Measurements from ENCODE around the gene FAM181A.

Gene FAM181A

GRCh38 chr14:93905623-93906022 lies 21.5 kb upstream of the FAM181A start:
- FAIRE-seq = no peak

- no peak for FAIRE-seq
Observed at GRCh38 chr14:93906341-93907329, 20.5 kb upstream of the FAM181A start.

- FAIRE-seq = no peak
Observed at GRCh38 chr14:93909429-93910128, 17.6 kb upstream of the FAM181A start.

- FAIRE-seq = no peak
Observed at GRCh38 chr14:93911975-93912615, 15.0 kb upstream of the FAM181A start.

- FAIRE-seq = no peak
Observed at GRCh38 chr14:93912782-93913181, 14.4 kb upstream of the FAM181A start.

- FAIRE-seq = no peak
Observed at GRCh38 chr14:93914278-93914677, 12.9 kb upstream of the FAM181A start.

GRCh38 chr14:93915070-93915705 lies 12.0 kb upstream of the FAM181A start:
- FAIRE-seq = no peak

- FAIRE-seq = no peak
Observed at GRCh38 chr14:93915800-93916199, 11.3 kb upstream of the FAM181A start.

- FAIRE-seq = no peak
Observed at GRCh38 chr14:93916498-93916897, 10.6 kb upstream of the FAM181A start.

- FAIRE-seq = no peak
Observed at GRCh38 chr14:93917141-93917540, 10.0 kb upstream of the FAM181A start.

- FAIRE-seq = no peak
Observed at GRCh38 chr14:93921001-93921806, 5.9 kb upstream of the FAM181A start.

GRCh38 chr14:93923626-93924025 lies 3.5 kb upstream of the FAM181A start:
- no peak for FAIRE-seq

GRCh38 chr14:93924592-93925355 lies 2.4 kb upstream of the FAM181A start:
- FAIRE-seq = no peak

- FAIRE-seq = no peak
Observed at GRCh38 chr14:93925374-93925895, 1.7 kb upstream of the FAM181A start.

- FAIRE-seq = no peak
Observed at GRCh38 chr14:93926245-93926872, 785 bp upstream of the FAM181A start.

GRCh38 chr14:93927800-93928145 lies 629 bp downstream of the FAM181A start:
- FAIRE-seq = no peak

GRCh38 chr14:93928184-93929047 lies 1.3 kb downstream of the FAM181A start:
- no peak for FAIRE-seq

GRCh38 chr14:93929048-93929535 lies 1.9 kb downstream of the FAM181A start:
- FAIRE-seq = no peak

GRCh38 chr14:93929657-93930056 lies 2.5 kb downstream of the FAM181A start:
- no peak for FAIRE-seq

Data from G401.6 (cell line).